Fibroblast of mammary gland (primary cell): ENCODE results near the gene LGALS9.
"Not testable (repeated sequence)": the region's sequence is repeated elsewhere in the genome, so short reads cannot be mapped to it uniquely, and the experiment has no call there.

Experiments
- DNase-seq: peaks from one replicate; pipeline ENCODE4 v3.0.0-alpha.2; 2010; ENCODE audit warnings: low read depth
- H3K4me3 ChIP-seq: 2 replicates; pipeline ENCODE4 v1.5.1; 2011; ENCODE audit warnings: low read depth, mild to moderate bottlenecking, low read length, moderate library complexity; ENCODE audit not compliant: control insufficient read depth
- CTCF ChIP-seq: conservative IDR thresholded peaks from 2 replicates; pipeline ENCODE4 v1.5.1; 2011; ENCODE audit warnings: low read depth, low read length, inconsistent platforms; ENCODE audit not compliant: control insufficient read depth, insufficient read depth

LGALS9 gene

GRCh38 chr17:27624539-27624938 lies 6.4 kb upstream of the LGALS9 start:
- TF ChIP-seq CTCF: no peak
- no peak for DNase-seq
- no peak overlapping the region for H3K4me3 ChIP-seq

- no peak overlapping the region for H3K4me3 ChIP-seq
- DNase-seq: no peak
- no peak for TF ChIP-seq CTCF
These were observed 5.1 kb upstream of the LGALS9 start for GRCh38 chr17:27625856-27626255.

- no peak for DNase-seq
These were observed 3.5 kb upstream of the LGALS9 start for GRCh38 chr17:27627514-27627913.

GRCh38 chr17:27628376-27628775 lies 2.6 kb upstream of the LGALS9 start:
- no peak for DNase-seq
- no peak for TF ChIP-seq CTCF
- H3K4me3 ChIP-seq: no peak overlapping the region

More at GRCh38 chr17:27627514-27627913, 3.5 kb upstream of the LGALS9 start:
- TF ChIP-seq CTCF: no peak
- no peak overlapping the region for H3K4me3 ChIP-seq

- not testable (repeated sequence) for H3K4me3 ChIP-seq, DNase-seq
These were observed 1.7 kb upstream of the LGALS9 start for GRCh38 chr17:27629260-27629659.

GRCh38 chr17:27631411-27631760 lies 398 bp downstream of the LGALS9 start:
- H3K4me3 ChIP-seq: no peak overlapping the region
- TF ChIP-seq CTCF: no peak
- no peak for DNase-seq

- H3K4me3 ChIP-seq: no peak overlapping the region
- DNase-seq: no peak
- no peak for TF ChIP-seq CTCF
These were observed 1.1 kb downstream of the LGALS9 start for GRCh38 chr17:27631897-27632725.

GRCh38 chr17:27632766-27633165 lies 1.8 kb downstream of the LGALS9 start:
- peak; percentile 79 for DNase-seq
- H3K4me3 ChIP-seq: not testable (repeated sequence)
